Smooth muscle cell (in vitro differentiated cells): ENCODE data around the gene CRY1. TPM values are rescaled to one million over a fixed set of nuclear protein-coding genes. Genes with fewer than 3 reads are reported as not detected.

Source experiments
- DNase-seq: peaks from one replicate; lab custom pipeline; 2025; ENCODE audit not compliant: unreplicated experiment; lab: John Stamatoyannopoulos, UW
- H2AFZ ChIP-seq: fragments of 200-600 bp; sonication (generic); 2 replicates; pipeline ENCODE4 v1.6.0; 2016; ENCODE audit warnings: antibody characterized with exemption, low read depth, mild to moderate bottlenecking
- H3F3A ChIP-seq: fragments of 200-600 bp; sonication (generic); 2 replicates; pipeline ENCODE4 v1.6.0; 2017; ENCODE audit warnings: antibody characterized with exemption, low read depth
- H3K27ac ChIP-seq: fragments of 200-600 bp; sonication (generic); 2 replicates; pipeline ENCODE4 v1.5.1; 2016; ENCODE audit warnings: low read depth, mild to moderate bottlenecking
- H3K27me3 ChIP-seq: fragments of 200-600 bp; sonication (generic); 2 replicates; pipeline ENCODE4 v1.6.1; 2016; ENCODE audit warnings: low read depth, mild to moderate bottlenecking
- H3K36me3 ChIP-seq: fragments of 200-600 bp; sonication (generic); 2 replicates; pipeline ENCODE4 v1.5.1; 2016; ENCODE audit warnings: low read depth
- H3K4me1 ChIP-seq: fragments of 200-600 bp; sonication (generic); 2 replicates; pipeline ENCODE4 v1.5.1; 2016; ENCODE audit warnings: low read depth
- H3K4me2 ChIP-seq: fragments of 200-600 bp; sonication (generic); 2 replicates; pipeline ENCODE4 v1.6.0; 2016; ENCODE audit warnings: mild to moderate bottlenecking
- H3K4me3 ChIP-seq: fragments of 200-600 bp; sonication (generic); 2 replicates; pipeline ENCODE4 v1.5.1; 2016; ENCODE audit warnings: mild to moderate bottlenecking
- H3K79me2 ChIP-seq: fragments of 200-600 bp; sonication (generic); 2 replicates; pipeline ENCODE4 v1.6.0; 2016; ENCODE audit warnings: low read depth, mild to moderate bottlenecking
- H3K9ac ChIP-seq: fragments of 200-600 bp; sonication (generic); 2 replicates; pipeline ENCODE4 v1.6.0; 2016; ENCODE audit warnings: low read depth
- H3K9me3 ChIP-seq: fragments of 200-600 bp; sonication (generic); replicated peaks from 2 replicates; pipeline ENCODE4 v1.5.1; 2016; ENCODE audit warnings: low read depth
- H4K20me1 ChIP-seq: fragments of 200-600 bp; sonication (generic); 2 replicates; pipeline ENCODE4 v1.6.0; 2016; ENCODE audit warnings: low read depth
- CTCF ChIP-seq: fragments of 200-600 bp; sonication (generic); IDR thresholded peaks from 2 replicates; pipeline ENCODE4 v1.5.1; 2017; ENCODE audit warnings: borderline replicate concordance, mild to moderate bottlenecking, antibody characterized with exemption; ENCODE audit not compliant: insufficient read depth, poor library complexity, severe bottlenecking
- WGBS: methylation state at CpG from one replicate; pipeline ENCODE4 v1.1.7; 2016; ENCODE audit warnings: low lambda C conversion rate; 5-methylcytosine and 5-hydroxymethylcytosine counted together
- polyA plus RNA-seq: library from polyadenylated mRNA; unstranded; fragments of >200 nt; fragmentation: Nextera tagmentation; extraction: Ambion mirVana; gene quantifications from 2 replicates; pipeline ENCODE4 v1.2.1, GENCODE V29; 2016
- total RNA-seq: library from RNA; depleted of rRNA; stranded (reverse); fragments of >200 nt; gene quantifications from 2 replicates; pipeline ENCODE4 v1.2.3, GENCODE V29; 2014

Gene CRY1
- total and polyA plus RNA-seq, 2 experiments from 2014 or later: 19.9 to 28.2 TPM

DNA sequence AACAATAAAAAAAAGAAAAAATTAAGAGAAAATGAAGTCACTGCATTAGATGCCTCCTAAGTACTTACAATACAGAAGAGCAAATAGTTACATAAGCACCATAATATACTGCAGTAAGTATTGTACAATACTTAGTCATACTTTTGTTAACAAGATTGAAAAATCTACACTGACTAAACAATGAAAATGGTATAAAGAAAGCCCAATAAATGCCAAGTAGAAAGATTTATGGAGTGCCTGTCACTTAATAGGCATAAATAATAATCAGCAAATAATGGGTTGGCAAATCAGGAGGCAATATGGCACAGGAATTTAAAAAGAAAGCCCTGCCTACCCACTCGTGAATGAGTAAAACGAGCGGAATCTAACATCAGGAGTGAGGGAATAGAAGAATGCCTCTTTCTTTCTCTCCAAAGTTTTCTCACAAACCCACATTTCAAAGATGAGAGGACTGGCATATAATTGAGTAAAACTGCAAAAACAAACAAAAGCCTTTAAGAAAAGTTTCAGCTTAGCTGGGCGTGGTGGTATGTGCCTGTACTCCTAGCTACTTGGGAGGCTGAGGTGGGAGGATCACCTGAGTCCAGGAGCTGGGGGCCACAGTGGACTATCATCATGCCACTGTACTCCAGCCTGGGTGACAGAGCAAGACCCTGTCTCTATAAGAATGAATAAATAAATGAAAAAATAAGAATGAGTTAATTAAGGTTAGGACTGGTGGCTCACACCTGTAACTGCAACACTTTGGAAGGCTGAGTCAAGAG is 36.1 kb downstream of the CRY1 start:
- Histone ChIP-seq H3K4me2 (no peak overlapping the region), H3K4me3 (no peak overlapping the region), H3K27ac (no peak overlapping the region), H3K27me3 (no peaks in the 10 kb centered on the region), H3K9ac (no peak overlapping the region), H2AFZ (no peak overlapping the region), H3K9me3 (peaks cover 4% of the 10 kb centered on the region), H3K36me3 (no peaks in the 10 kb centered on the region), H3K4me1 (no peaks in the 10 kb centered on the region), H3K79me2 (peaks cover 75% of the 10 kb centered on the region), H4K20me1 (peaks cover 34% of the 10 kb centered on the region), H3F3A (no peaks in the 10 kb centered on the region)
- TF ChIP-seq CTCF: no peak
- WGBS: 81% methylated on average over 4 of the region's 4 CpGs
- no peak for DNase-seq

DNA sequence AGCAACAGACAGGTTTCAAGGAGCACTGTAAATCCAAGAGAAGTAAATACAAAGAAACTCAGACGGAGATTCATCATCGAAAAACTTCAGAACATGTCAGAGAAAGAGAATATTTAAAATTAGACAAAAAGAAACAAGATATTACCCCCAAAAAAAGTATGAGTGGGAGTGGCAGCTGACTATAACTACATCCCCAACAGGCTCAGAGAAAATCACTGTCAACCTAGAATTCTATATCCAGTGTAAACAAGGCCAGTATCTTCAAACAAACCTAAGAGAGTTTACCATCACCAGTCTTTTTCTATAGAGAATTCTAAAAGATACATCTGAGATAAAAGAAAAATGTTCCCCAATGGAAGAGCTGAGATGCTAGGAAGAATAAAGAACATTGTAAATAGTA is 39.6 kb downstream of the CRY1 start:
- 97% methylated on average over 2 of the region's 2 CpGs for WGBS
- H3K36me3 ChIP-seq: no peaks in the 10 kb centered on the region
- peaks cover 59% of the 10 kb centered on the region for H3K79me2 ChIP-seq

GRCh38 chr12:107045186-107045585 is 48.2 kb downstream of the CRY1 start:
- Histone ChIP-seq H4K20me1 (peaks cover 12% of the 10 kb centered on the region), H3K9me3 (no peaks in the 10 kb centered on the region), H3K27ac (peak overlapping the region; percentile 30), H3K36me3 (no peaks in the 10 kb centered on the region), H3K79me2 (peaks cover 19% of the 10 kb centered on the region), H3K4me3 (no peak overlapping the region), H3K4me2 (no peak overlapping the region), H3K9ac (no peak overlapping the region), H3F3A (no peaks in the 10 kb centered on the region), H2AFZ (no peak overlapping the region), H3K4me1 (no peaks in the 10 kb centered on the region), H3K27me3 (no peaks in the 10 kb centered on the region)
- no peak for DNase-seq
- WGBS: 36% methylated on average over 5 of the region's 5 CpGs
- no peak for TF ChIP-seq CTCF

More for the DNA sequence above, 39.6 kb downstream of the CRY1 start:
- H3K4me1 ChIP-seq: no peaks in the 10 kb centered on the region
- no peak overlapping the region for H3K4me3 ChIP-seq
- H3F3A ChIP-seq: no peaks in the 10 kb centered on the region
- peaks cover 31% of the 10 kb centered on the region for H4K20me1 ChIP-seq
- no peak for DNase-seq
- peaks cover 4% of the 10 kb centered on the region for H3K9me3 ChIP-seq
- no peak for TF ChIP-seq CTCF
- H3K27me3 ChIP-seq: no peaks in the 10 kb centered on the region
- no peak overlapping the region for H3K27ac ChIP-seq
- H2AFZ ChIP-seq: no peak overlapping the region
- H3K9ac ChIP-seq: no peak overlapping the region
- no peak overlapping the region for H3K4me2 ChIP-seq

DNA sequence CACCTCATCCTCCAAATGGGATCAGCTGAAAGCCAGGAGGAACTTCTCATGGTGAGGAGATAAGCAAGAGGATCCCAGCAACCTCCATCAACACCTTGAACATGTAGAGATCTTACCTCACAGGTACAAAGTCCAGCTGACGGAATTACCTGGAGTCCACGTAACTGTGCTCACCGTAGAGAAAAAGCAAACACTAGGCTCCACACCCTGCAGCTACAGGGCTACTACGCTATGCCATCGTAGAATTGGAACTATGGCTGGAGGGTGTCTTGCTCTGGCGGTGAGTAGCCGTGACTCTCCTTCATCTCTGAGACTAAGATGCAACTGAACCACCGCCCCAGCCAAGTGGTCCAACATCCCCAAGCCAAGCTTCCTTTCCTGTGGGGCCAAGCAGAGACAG is 50.5 kb downstream of the CRY1 start:
- no peak overlapping the region for H3K4me3 ChIP-seq
- peaks cover 12% of the 10 kb centered on the region for H4K20me1 ChIP-seq
- DNase-seq: no peak
- H3K9ac ChIP-seq: no peak overlapping the region
- no peaks in the 10 kb centered on the region for H3K27me3 ChIP-seq
- no peaks in the 10 kb centered on the region for H3K9me3 ChIP-seq
- no peak for TF ChIP-seq CTCF
- no peak overlapping the region for H3K27ac ChIP-seq
- no peaks in the 10 kb centered on the region for H3K4me1 ChIP-seq
- H3F3A ChIP-seq: no peaks in the 10 kb centered on the region
- H3K4me2 ChIP-seq: no peak overlapping the region
- no peak overlapping the region for H2AFZ ChIP-seq
- 91% methylated on average over 8 of the region's 8 CpGs for WGBS
- H3K36me3 ChIP-seq: no peaks in the 10 kb centered on the region
- peaks cover 27% of the 10 kb centered on the region for H3K79me2 ChIP-seq
